Astrocyte of the spinal cord (primary cell): Measurements from ENCODE around the gene ZFYVE27.

Experiments
- DNase-seq: peaks from one replicate; pipeline ENCODE4 v3.0.0; 2011; ENCODE audit warnings: low read depth, low spot score
- H3K4me3 ChIP-seq: 2 replicates; pipeline ENCODE4 v1.5.1; 2011; ENCODE audit warnings: low read depth, mild to moderate bottlenecking, low read length, moderate library complexity
- in situ Hi-C: cut with HindIII; loops from 2 replicates; pipeline ENCODE4 v1.10.0; 2017; ENCODE audit warnings: low sequenced_read_pairs
- TF ChIP-seq, protein P1 (sequence below): IDR thresholded peaks from 2 replicates; pipeline ENCODE4 v1.5.1; 2012; ENCODE audit warnings: low read depth, mild to moderate bottlenecking, low read length, inconsistent platforms

Gene ZFYVE27

DNA sequence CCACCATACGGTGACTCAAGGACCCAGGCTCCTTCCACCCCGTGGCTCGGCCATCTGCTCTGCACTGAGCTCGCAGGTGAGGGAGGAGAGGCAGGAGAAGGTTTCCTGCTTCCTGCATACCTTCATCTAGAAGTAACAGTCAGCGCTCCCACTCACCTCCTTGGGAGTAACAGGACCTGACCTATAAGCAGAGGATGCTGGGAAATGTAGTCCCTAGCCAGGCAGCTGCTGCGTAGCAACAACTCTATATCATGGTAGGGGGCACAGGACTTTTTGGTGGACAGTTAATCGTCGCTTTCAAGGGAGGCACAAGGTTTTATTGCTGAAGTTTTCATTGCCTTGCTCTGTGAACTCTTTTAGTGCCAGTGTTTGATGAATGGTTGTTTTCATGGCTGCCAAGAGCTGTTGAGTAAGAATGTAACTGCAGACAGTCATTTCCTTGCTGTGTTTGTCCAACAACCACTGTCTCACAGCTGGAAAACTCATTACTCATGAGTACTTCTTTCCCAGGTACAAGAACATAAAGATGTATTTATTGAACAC, 10.2 kb upstream of the ZFYVE27 start:
- H3K4me3 ChIP-seq, result peak overlapping the region; percentile 25
- peak; percentile 85 for DNase-seq
- TF ChIP-seq, protein P1, sequence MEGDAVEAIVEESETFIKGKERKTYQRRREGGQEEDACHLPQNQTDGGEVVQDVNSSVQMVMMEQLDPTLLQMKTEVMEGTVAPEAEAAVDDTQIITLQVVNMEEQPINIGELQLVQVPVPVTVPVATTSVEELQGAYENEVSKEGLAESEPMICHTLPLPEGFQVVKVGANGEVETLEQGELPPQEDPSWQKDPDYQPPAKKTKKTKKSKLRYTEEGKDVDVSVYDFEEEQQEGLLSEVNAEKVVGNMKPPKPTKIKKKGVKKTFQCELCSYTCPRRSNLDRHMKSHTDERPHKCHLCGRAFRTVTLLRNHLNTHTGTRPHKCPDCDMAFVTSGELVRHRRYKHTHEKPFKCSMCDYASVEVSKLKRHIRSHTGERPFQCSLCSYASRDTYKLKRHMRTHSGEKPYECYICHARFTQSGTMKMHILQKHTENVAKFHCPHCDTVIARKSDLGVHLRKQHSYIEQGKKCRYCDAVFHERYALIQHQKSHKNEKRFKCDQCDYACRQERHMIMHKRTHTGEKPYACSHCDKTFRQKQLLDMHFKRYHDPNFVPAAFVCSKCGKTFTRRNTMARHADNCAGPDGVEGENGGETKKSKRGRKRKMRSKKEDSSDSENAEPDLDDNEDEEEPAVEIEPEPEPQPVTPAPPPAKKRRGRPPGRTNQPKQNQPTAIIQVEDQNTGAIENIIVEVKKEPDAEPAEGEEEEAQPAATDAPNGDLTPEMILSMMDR, result no peak
- in situ Hi-C loops, result loop anchor here (5.0 kb wide), 1 partner anchor 39 kb away; the partner anchor contains the start of gene AVPI1

DNA sequence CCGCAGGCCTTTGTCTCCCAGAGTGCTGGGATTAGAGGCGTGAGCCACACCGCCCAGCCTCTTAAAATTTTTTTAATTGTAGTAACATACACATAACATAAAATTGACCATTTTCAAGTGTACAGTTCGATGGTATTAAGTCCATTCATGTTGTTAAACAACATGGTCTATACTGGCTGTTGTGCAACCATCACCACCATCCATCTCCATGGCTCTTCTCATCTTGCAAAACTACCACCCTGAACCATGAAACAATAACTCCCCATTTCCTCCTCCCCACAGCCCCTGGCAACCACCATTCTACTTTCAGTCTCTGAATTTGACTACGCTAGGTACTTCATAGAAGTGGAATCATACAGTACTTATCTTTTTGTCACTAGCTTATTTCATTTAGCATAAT, 7.9 kb upstream of the ZFYVE27 start:
- no peak overlapping the region for H3K4me3 ChIP-seq
- DNase-seq, result no peak
- in situ Hi-C loops, result loop anchor here (5.0 kb wide), 1 partner anchor 42 kb away; the partner anchor contains the start of gene AVPI1
- TF ChIP-seq, protein P1, result no peak

DNA sequence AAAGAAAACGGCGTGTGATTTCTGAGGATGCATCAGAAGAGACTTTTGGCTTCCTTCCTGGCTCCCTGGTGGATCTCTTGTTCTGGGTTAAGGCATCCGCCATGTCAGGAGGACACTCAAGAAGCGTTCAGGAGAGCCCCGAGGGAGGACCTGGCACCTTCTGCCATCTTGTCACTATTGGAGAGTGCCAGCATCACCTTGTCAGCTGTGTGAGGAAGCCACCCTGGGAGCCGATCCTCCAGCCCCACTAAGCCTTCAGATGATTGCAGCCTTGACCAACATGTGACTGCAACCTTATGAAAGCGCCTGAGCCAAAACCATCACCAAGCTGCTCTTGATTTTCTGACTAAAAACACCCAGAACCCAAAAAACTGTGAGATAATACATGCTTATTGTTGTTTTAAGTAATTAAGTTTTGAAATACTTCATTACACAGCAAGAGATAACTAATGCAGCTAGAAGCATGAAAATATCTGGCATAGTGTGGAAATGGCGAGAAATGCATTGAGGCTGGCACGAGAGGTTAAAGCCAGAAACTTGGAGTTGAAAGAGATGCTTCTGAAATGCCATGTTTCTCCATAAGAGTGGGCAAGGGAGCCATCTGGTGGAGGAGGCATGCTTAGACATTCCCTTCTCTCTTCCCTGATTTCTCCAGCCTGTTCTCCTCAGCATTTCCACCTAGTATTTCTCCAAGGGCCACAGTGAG, 5.4 kb upstream of the ZFYVE27 start:
- TF ChIP-seq, protein P1, result peak; percentile 80
- no peak overlapping the region for H3K4me3 ChIP-seq
- in situ Hi-C loops, result no loop called here
- peak; percentile 70 for DNase-seq

DNA sequence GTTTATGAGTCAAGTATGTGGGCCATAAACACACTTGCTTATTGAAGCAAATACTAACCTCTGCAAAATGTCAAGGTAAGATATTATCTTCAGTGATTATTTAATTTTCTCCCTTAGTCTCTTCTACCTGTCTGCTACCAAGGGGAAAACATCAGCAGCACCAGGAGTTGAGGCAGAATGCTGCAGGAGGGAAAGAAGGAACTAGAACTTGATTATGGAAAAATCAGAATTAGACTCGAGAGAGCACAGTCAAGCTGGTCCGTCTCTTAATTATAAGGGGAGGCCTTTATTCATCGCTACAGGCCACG, 4.9 kb upstream of the ZFYVE27 start:
- TF ChIP-seq, protein P1, result no peak
- DNase-seq, result no peak
- no peak overlapping the region for H3K4me3 ChIP-seq
- in situ Hi-C loops, result no loop called here

DNA sequence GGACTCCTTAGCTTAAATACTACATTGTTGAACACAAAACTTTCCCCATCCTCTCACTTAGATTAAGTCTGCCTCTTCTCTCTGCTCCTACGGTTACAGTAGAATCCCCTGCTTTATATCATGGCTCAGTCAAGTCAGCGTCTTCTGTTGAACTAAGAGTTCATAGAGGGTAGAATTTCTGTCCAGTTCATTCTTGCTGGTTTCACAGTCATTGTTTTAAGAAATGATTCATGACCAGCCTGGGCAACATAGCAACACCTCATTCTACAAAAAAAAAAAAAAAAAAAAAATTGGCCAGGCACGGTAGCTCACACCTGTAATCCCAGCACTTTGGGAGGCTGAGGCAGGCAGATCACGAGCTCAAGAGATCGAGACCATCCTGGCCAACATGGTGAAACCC, 3.7 kb upstream of the ZFYVE27 start:
- in situ Hi-C loops, result no loop called here
- DNase-seq, result no peak
- H3K4me3 ChIP-seq, result no peak overlapping the region
- TF ChIP-seq, protein P1, result no peak

DNA sequence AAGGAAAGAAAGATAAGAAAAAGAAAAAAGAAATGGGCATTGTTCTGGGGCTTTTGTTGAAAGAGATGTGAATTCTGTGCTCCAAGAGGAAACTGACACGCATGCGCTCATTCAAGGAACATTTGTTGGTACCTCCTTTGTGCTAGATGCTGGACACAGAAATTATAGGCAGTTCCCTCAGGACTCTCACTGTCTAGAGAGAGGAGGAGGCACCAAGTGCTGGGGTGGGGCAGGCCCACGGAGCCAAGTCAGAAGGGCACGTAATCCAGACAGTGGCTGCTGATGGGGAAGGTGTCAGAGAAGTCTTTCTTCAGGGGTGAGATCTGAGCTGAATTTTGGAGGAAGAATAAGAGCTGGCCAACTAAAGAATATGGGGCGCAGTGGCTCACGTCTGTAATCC, 2.9 kb upstream of the ZFYVE27 start:
- in situ Hi-C loops, result no loop called here
- TF ChIP-seq, protein P1, result no peak
- H3K4me3 ChIP-seq, result no peak overlapping the region
- no peak for DNase-seq
